ENCODE data around the gene DNAH6. TPM values are rescaled to one million over a fixed set of nuclear protein-coding genes. Genes with fewer than 3 reads are reported as not detected.

The DNAH6 gene
- total and polyA plus RNA-seq, 2 of the 8 experiments (the other 6 are each of a cell fraction or from before 2014, with no cell fraction given), result 0.06 to 0.43 TPM

- TF ChIP-seq FOSL1 (IDR thresholded peaks at IDR 0.05; ENCODE audit: insufficient read depth, low read depth, low read length) (no peak), GABPA (IDR thresholded peaks at IDR 0.05; ENCODE audit: borderline replicate concordance, insufficient read depth, low read length) (no peak)
Observed at GRCh38 chr2:84781942-84782716, 265.8 kb downstream of the DNAH6 start (continued).
